DOHH2 (cell line): ENCODE data around the gene STRADA.

Source experiments
- H3F3A ChIP-seq: fragments of 200-600 bp; sonication (generic), shearing (Covaris generic); 2 replicates; pipeline ENCODE4 v1.6.0; 2016; ENCODE audit warnings: antibody characterized with exemption, mild to moderate bottlenecking; ENCODE audit not compliant: control insufficient read depth, insufficient read depth
- H3K27ac ChIP-seq: fragments of 200-600 bp; sonication (generic); 2 replicates; pipeline ENCODE4 v1.5.1; 2014; ENCODE audit warnings: low read depth, mild to moderate bottlenecking, low read length, moderate library complexity
- H3K27me3 ChIP-seq: fragments of 200-600 bp; sonication (generic); 2 replicates; pipeline ENCODE4 v1.6.1; 2014; ENCODE audit warnings: mild to moderate bottlenecking, low read length, mixed read lengths; ENCODE audit not compliant: control insufficient read depth
- H3K36me3 ChIP-seq: fragments of 200-600 bp; sonication (generic); 2 replicates; pipeline ENCODE4 v1.6.1; 2014; ENCODE audit warnings: mild to moderate bottlenecking, low read length, moderate library complexity, mixed read lengths; ENCODE audit not compliant: control insufficient read depth
- H3K4me1 ChIP-seq: fragments of 200-600 bp; sonication (generic); 2 replicates; pipeline ENCODE4 v1.6.1; 2014; ENCODE audit warnings: mild to moderate bottlenecking, low read length, mixed read lengths; ENCODE audit not compliant: control insufficient read depth
- H3K4me2 ChIP-seq: fragments of 200-600 bp; sonication (generic); 2 replicates; pipeline ENCODE4 v1.6.0; 2014; ENCODE audit warnings: mild to moderate bottlenecking, low read length, moderate library complexity
- H3K4me3 ChIP-seq: fragments of 200-600 bp; sonication (generic); 2 replicates; pipeline ENCODE4 v1.5.1; 2014; ENCODE audit warnings: mild to moderate bottlenecking, low read length, mixed read lengths
- H3K79me2 ChIP-seq: fragments of 200-600 bp; sonication (generic); 2 replicates; pipeline ENCODE4 v1.6.1; 2014; ENCODE audit warnings: mild to moderate bottlenecking, low read length, mixed read lengths; ENCODE audit not compliant: control insufficient read depth
- H3K9me2 ChIP-seq: fragments of 200-600 bp; sonication (generic); replicated peaks from 2 replicates; pipeline ENCODE4 v1.6.1; 2014; ENCODE audit warnings: mild to moderate bottlenecking, low read length, mixed read lengths; ENCODE audit not compliant: control insufficient read depth
- H3K9me3 ChIP-seq: fragments of 200-600 bp; sonication (generic); 2 replicates; pipeline ENCODE4 v1.6.1; 2014; ENCODE audit warnings: antibody characterized with exemption, low read length, mixed read lengths; ENCODE audit not compliant: control insufficient read depth, insufficient read depth
- H4K20me1 ChIP-seq: fragments of 200-600 bp; sonication (generic); 2 replicates; pipeline ENCODE4 v1.6.0; 2014; ENCODE audit warnings: low read depth, mild to moderate bottlenecking, antibody characterized with exemption, low read length, moderate library complexity; ENCODE audit not compliant: control insufficient read depth, insufficient read depth
- CTCF ChIP-seq: fragments of 200-600 bp; sonication (generic); IDR thresholded peaks from one replicate; pipeline ENCODE4 v1.5.1; 2014; ENCODE audit warnings: antibody characterized with exemption, mild to moderate bottlenecking, low read depth, low read length; ENCODE audit not compliant: poor library complexity, severe bottlenecking
- EZH2phosphoT487 ChIP-seq: fragments of 200-600 bp; sonication (generic); IDR thresholded peaks from 2 replicates; pipeline ENCODE4 v1.6.1; 2017; ENCODE audit warnings: borderline replicate concordance, mild to moderate bottlenecking, antibody characterized with exemption, low read length, moderate library complexity, mixed read lengths

Gene STRADA

GRCh38 chr17:63706336-63707082 lies 35.1 kb downstream of the STRADA start:
- Histone ChIP-seq H3K79me2 (peaks cover 33% of the 10 kb centered on the region), H3K9me3 (no peaks in the 10 kb centered on the region), H3K27me3 (no peaks in the 10 kb centered on the region), H3K4me3 (no peak overlapping the region), H3K4me2 (no peak overlapping the region), H3K9me2 (no peaks in the 10 kb centered on the region), H4K20me1 (peaks cover 8% of the 10 kb centered on the region; the same call in 1 of the 2 replicates), H3K4me1 (peaks cover 48% of the 10 kb centered on the region), H3K36me3 (peaks cover 70% of the 10 kb centered on the region), H3F3A (peaks cover 14% of the 10 kb centered on the region), H3K27ac (no peak overlapping the region)
- TF ChIP-seq EZH2phosphoT487 = no peak
- TF ChIP-seq CTCF = no peak

- peaks cover 41% of the 10 kb centered on the region for H3K79me2 ChIP-seq
- peak overlapping the region; percentile 14; the same call in 1 of the 2 replicates for H3K4me2 ChIP-seq
- peaks cover 19% of the 10 kb centered on the region for H3F3A ChIP-seq
- peak overlapping the region; percentile 22; the same call in 1 of the 2 replicates for H3K27ac ChIP-seq
- no peaks in the 10 kb centered on the region for H3K9me3 ChIP-seq
- peaks cover 73% of the 10 kb centered on the region for H3K36me3 ChIP-seq
- H3K9me2 ChIP-seq = no peaks in the 10 kb centered on the region
- peaks cover 8% of the 10 kb centered on the region; the same call in 1 of the 2 replicates for H4K20me1 ChIP-seq
- TF ChIP-seq EZH2phosphoT487 = no peak
- no peak for TF ChIP-seq CTCF
- no peaks in the 10 kb centered on the region for H3K27me3 ChIP-seq
- peaks cover 57% of the 10 kb centered on the region for H3K4me1 ChIP-seq
- H3K4me3 ChIP-seq = no peak overlapping the region
Observed at GRCh38 chr17:63705657-63706056, 35.9 kb downstream of the STRADA start.

GRCh38 chr17:63704836-63705235 lies 36.8 kb downstream of the STRADA start:
- no peak overlapping the region for H3K4me3 ChIP-seq
- H3K27ac ChIP-seq = peak overlapping the region; percentile 22; the same call in 1 of the 2 replicates
- peaks cover 19% of the 10 kb centered on the region for H3F3A ChIP-seq
- no peaks in the 10 kb centered on the region for H3K27me3 ChIP-seq
- no peaks in the 10 kb centered on the region for H3K9me2 ChIP-seq
- peaks cover 42% of the 10 kb centered on the region for H3K79me2 ChIP-seq
- peaks cover 5% of the 10 kb centered on the region; the same call in 1 of the 2 replicates for H4K20me1 ChIP-seq
- no peaks in the 10 kb centered on the region for H3K9me3 ChIP-seq
- peaks cover 67% of the 10 kb centered on the region for H3K36me3 ChIP-seq
- H3K4me2 ChIP-seq = 0 out of 2 replicates have a peak overlapping the region, but pooled peaks have one; percentile 100
- peaks cover 61% of the 10 kb centered on the region for H3K4me1 ChIP-seq
- TF ChIP-seq EZH2phosphoT487 = no peak
- no peak for TF ChIP-seq CTCF
